ENCODE results near the gene RTN3.

Gene RTN3

GRCh38 chr11:63791495-63792167, 110.3 kb downstream of the RTN3 start:
- DNase-seq (ENCODE audit: low spot score) = no peak
- TF ChIP-seq, protein P1, sequence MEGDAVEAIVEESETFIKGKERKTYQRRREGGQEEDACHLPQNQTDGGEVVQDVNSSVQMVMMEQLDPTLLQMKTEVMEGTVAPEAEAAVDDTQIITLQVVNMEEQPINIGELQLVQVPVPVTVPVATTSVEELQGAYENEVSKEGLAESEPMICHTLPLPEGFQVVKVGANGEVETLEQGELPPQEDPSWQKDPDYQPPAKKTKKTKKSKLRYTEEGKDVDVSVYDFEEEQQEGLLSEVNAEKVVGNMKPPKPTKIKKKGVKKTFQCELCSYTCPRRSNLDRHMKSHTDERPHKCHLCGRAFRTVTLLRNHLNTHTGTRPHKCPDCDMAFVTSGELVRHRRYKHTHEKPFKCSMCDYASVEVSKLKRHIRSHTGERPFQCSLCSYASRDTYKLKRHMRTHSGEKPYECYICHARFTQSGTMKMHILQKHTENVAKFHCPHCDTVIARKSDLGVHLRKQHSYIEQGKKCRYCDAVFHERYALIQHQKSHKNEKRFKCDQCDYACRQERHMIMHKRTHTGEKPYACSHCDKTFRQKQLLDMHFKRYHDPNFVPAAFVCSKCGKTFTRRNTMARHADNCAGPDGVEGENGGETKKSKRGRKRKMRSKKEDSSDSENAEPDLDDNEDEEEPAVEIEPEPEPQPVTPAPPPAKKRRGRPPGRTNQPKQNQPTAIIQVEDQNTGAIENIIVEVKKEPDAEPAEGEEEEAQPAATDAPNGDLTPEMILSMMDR (IDR thresholded peaks at IDR 0.05; ENCODE audit: extremely low read depth, missing control alignments) = no peak

- TF ChIP-seq, protein P1 (IDR thresholded peaks at IDR 0.05; ENCODE audit: extremely low read depth, missing control alignments) = no peak
- DNase-seq (ENCODE audit: low spot score) = no peak
These were observed 111.9 kb downstream of the RTN3 start for GRCh38 chr11:63793161-63793560.

- DNase-seq (ENCODE audit: low spot score) = no peak
- TF ChIP-seq, protein P1 (IDR thresholded peaks at IDR 0.05; ENCODE audit: extremely low read depth, missing control alignments) = no peak
These were observed 113.8 kb downstream of the RTN3 start for GRCh38 chr11:63795066-63795465.

- TF ChIP-seq, protein P1 (IDR thresholded peaks at IDR 0.05; ENCODE audit: extremely low read depth, missing control alignments) = no peak
- no peak for DNase-seq (ENCODE audit: low spot score)
These were observed 119.6 kb downstream of the RTN3 start for GRCh38 chr11:63800921-63801320.

GRCh38 chr11:63802637-63803414, 121.5 kb downstream of the RTN3 start:
- DNase-seq (ENCODE audit: low spot score) = no peak
- TF ChIP-seq, protein P1 (IDR thresholded peaks at IDR 0.05; ENCODE audit: extremely low read depth, missing control alignments) = no peak

DNA sequence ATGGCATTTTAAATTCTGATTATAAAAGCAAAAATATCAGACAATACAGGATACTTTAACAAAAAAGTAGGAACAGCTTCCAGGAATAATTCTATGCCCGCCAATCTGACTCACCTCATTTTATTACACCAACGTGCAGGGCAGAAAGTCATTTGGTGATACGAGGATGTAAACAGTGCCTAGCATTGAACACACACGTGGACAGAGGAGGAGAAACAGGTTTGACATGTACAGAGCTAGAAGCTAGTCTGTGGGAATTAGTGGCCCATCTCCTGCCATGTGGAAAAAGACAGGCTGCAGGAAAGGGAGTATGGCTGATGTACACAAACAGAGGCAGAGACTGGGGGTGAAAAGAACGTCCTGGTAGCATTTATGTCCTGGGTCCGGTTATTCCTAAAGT, 123.0 kb downstream of the RTN3 start:
- TF ChIP-seq, protein P1 (IDR thresholded peaks at IDR 0.05; ENCODE audit: extremely low read depth, missing control alignments) = no peak
- DNase-seq (ENCODE audit: low spot score) = no peak

DNA sequence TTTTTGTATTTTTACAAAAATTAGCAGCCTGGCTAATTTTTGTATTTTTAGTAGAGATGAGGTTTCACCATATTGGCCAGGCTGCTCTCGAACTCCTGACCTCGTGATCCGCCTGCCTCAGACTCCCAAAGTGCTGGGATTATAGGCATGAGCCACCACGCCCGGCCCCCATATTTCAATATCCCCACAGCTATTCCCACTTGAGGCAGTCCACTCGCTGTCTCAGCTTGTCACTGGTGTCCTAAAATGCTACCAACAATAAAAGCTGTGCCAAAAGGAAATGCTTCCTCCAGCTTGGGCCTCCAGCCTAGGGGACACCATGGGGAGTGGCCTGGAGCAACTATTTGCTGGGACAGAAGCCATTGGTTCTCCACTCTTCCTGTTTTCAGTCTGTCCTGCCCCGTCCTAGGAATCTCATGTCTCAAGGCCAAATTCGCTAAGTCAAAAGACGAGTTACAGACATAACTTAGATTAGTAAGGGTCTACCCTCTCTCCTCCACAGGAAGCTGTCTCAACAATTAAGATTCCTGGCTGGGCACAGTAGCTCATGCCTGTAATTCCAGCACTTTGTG, 124.6 kb downstream of the RTN3 start:
- no peak for DNase-seq (ENCODE audit: low spot score)
- TF ChIP-seq, protein P1 (IDR thresholded peaks at IDR 0.05; ENCODE audit: extremely low read depth, missing control alignments) = no peak
